Hematopoietic multipotent progenitor cell treated with erythropoietin and hydrocortisone succinate and interleukin-3 and kit ligand, for 8 days (in vitro differentiated cells): ENCODE results near the gene ARHGAP22.

Source experiments
- DNase-seq: peaks from one replicate; pipeline ENCODE4 v3.0.0-alpha.2; 2015

ARHGAP22 gene

DNA sequence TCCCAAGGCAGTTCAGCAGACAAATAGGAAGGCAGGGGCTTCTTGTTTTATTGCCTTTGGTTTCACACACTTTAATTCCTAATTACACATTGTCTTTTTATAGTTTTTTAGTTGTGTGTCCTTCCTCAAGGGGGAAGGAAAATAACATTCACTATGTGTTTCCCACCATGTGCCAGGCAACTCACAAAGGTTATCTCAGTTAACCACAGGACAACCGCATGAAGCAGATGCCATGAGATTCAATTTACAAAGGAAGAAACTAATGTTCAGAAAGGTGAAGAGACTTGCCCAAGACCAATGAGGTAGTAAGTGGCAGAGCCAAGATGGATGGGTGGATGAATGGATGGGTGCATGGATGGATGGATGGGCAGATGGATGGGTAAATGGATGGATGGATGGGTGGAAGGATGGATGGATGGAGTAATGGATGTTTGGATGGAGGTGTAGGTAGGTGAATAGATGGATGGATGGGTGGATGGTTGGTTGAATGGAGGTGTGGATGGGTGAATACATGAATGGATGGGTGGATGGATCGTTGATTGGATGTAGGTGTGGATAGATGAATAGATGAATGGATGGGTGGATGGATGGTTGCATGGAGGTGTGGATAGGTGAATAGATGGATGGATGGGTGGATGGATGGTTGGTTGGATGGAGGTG is 77.9 kb downstream of the ARHGAP22 start:
- no peak for DNase-seq

- DNase-seq = no peak
Observed at GRCh38 chr10:48526011-48526821, 78.7 kb downstream of the ARHGAP22 start.

DNA sequence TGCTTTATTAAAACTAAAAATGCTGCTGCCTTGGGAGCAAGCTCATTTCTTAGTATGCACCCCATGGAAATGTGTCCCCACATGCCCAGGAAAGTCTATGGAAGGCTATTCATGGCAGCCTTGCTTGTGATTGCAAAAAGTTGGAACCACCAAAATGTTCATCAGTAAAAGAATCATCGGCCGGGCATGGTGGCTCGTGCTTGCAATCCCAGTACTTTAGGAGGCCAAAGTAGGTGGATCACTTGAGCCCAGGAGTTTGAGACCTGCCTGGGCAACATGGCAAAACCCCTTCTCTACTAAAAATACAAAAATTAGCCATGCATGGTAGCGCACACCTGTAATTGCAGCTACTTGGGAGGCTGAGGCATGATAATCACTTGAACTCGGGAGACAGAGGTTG is 79.8 kb downstream of the ARHGAP22 start:
- DNase-seq = no peak

DNA sequence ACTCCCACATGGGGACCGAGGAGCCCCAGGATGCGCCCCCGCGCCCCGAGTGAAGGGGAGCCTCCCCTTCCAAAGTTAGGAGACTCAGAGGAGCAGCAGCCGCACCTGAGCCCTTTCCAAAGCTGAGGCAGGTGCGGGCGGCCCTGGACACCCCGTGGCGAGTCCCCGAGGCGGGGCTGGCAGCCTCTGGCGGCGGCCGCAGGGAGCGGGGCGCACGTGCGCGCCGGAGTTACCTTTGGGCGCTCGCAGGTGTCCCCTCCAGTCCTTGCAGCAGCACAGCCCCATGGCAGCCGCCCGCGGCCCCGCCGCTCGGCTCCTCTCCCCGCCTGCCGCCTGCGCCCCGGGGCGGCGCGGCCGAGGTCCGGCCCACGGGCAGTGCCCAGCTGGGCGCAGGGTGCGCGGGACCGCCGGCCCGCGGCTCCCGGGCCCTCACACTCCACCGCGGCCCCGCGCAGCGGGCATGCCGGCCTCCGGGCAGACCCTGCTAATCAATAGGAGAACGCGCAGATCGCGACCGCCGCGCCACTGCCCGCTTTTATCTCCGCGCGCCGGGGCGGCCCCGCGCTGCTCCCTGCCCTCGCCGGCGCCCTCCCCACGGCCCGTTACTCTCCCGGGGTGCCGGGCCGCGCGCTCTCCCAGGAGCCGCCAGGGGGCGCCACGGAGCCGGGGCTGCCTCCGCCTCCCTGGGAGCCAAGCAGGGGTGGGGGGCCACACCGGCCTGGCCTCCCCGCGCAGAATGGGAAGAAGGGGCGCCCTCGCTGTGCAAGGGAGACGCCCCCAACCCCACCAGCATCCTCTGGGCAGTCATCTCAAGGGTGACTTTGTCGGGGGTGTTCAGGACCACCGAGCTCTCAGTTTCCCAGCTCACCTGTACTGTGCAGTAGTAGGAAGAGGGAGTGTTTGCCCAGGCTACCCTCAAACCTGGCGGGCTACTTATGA is 80.8 kb downstream of the ARHGAP22 start:
- peak; percentile 58 for DNase-seq

- peak; percentile 27 for DNase-seq
Observed at GRCh38 chr10:48523212-48523819, 81.6 kb downstream of the ARHGAP22 start.

GRCh38 chr10:48522011-48522765 is 82.7 kb downstream of the ARHGAP22 start:
- DNase-seq = peak; percentile 1

DNA sequence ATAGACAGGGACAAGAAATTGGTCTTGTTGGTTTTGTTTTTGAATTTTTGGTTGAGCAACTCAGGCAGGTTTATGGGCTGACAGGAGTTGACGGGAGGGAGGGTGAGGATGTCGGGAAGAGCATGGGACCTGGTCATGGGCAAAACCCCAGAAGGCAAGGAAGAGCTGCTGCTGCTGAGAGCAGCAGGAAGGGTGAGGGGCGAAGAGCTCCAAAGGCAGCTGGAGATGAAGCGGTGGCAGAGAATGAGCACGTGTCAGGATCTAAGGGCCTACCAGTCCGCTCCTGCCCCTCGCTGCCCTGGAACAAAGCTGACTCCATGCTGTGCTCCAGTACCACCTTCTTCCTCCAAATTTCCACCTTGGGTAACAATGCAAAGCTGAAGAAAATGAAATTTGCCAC is 84.3 kb downstream of the ARHGAP22 start:
- no peak for DNase-seq

GRCh38 chr10:48520184-48520506 is 84.7 kb downstream of the ARHGAP22 start:
- no peak for DNase-seq

- DNase-seq = no peak
Observed at GRCh38 chr10:48519481-48520183, 85.2 kb downstream of the ARHGAP22 start.

DNA sequence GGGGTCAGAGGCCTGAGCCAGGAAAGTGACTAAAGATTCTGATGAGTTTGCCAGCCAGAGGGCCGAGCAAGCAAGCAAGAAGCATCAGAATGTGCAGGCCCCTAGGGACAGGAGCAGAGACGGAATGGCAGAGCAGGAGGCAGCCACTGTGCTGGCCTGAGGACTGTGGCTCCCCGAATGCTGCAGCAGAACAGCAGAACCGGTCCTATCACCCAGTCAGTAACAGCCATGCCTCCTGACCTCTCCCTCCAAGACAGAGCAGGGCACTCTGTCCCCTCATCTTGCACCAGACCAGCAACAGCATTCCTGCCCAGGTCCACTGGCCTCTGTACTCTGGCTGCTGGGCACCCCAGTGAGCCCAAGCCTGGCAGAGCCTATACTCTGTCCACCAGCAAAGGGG is 85.9 kb downstream of the ARHGAP22 start:
- no peak for DNase-seq

DNA sequence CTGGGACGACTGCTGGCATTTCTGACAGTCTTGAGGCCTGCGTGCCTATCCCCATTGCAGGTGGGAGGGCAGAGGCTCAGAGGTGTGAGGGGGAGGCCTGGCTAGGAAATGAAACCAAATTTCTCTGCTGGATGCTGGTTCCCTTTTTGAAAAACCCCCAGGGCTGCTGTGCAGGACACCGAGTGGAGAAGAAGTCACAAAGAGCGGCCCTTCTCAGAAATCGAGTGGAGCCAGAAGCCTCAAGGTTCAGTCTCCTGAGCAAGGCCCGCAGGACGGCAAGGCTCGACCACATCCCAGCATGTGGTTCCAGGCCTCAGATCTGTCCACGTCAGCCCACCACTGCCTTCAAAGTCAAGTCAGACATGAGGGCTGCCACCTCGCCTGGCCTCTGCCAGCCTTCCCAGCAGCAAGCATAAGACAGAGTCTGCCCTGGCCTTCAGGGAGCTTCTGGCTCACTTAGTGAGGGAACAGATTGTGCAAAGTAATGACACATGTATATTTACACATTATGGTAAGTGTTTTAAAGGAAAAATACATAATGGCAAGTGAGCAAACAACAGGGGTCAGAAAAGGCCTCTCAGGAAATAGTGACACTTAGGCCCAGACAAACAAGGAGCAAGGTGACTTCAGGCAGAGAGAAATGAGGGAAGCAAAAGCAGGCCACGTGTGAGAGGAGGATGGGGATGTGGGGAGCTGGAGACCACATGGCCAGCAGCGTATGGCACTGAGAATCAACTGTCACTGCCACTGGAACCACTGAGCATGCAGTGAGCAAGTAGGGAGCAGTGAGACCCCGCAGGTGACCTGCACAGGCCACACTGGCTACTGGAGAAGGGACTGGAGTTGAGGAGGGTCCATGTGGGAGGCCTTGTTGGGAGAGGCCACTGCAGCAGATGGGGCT is 86.7 kb downstream of the ARHGAP22 start:
- DNase-seq = no peak

DNA sequence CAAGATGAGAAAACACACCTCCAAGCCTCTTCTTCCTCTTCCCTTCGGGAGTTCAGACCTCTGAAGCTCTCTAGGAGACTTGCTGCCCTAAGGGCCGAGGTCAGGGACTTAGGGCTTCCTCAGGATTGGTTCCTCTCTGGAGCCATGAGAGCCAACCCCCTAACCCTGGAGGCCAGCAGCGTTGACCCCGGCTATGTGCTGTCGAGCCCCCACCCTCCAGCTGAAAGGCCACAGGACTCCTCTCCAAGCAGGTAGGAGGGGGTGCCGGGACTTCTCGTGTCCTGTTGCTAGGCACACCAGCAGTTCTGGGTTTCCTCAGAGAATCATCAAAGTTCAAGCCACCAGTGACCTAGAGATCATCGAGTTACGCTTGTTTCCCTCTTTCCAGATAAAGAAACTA is 87.4 kb downstream of the ARHGAP22 start:
- no peak for DNase-seq

DNA sequence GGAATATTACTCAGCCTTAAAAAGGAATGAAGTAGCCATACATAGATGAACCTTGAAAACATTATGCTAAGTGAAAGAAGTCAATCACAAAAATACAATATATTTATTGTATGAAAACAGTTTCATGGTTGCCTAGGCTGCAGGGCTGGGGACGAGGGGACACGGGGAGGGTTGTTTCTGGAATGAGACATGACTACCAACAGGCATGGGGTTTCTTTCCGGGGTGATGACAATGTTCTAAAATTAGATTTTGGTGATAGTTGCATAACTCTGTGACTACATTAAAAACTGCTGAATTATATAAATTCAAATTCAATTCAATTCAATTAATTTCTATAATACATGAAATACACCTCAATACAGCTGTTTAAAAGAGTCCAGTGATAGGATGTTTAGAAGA is 88.0 kb downstream of the ARHGAP22 start:
- DNase-seq = no peak

DNA sequence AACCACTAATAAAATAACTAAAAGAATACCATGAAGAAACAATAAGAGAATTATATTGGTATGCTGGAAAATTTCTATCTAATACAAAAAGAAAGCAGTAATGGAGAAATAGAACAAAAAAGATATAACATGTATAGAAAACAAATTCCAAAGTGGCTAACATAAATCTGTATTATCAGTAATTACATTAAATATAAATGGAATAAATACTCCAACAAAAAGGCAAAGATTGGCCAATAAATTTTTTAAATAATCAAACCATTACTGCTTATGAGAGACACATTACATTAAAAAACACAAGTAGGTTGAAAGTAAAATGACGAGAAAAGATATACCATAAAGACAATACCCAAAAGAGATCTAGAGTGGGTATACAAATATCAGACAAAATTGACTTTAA is 90.0 kb downstream of the ARHGAP22 start:
- no peak for DNase-seq

- DNase-seq = no peak
Observed at GRCh38 chr10:48514255-48514654, 90.6 kb downstream of the ARHGAP22 start.

DNA sequence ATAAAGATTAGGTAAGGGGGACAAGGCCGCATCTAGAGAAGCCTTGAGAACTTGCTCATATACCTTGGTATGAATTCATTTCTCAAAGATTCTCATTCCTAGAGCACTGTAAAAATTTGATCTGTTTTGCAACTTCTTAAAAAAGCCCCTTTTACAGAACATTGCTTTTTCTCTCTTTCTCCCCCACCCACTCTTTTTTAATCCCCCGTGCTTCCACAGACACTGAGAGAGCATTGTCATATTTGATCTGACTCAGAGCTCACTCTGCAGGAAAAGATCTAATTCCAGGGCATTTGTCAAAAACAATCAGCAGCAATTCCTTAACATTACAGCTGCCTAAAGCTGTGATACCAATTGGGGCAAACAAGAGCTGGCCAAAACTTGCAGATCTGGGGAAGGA is 92.0 kb downstream of the ARHGAP22 start:
- DNase-seq = no peak

DNA sequence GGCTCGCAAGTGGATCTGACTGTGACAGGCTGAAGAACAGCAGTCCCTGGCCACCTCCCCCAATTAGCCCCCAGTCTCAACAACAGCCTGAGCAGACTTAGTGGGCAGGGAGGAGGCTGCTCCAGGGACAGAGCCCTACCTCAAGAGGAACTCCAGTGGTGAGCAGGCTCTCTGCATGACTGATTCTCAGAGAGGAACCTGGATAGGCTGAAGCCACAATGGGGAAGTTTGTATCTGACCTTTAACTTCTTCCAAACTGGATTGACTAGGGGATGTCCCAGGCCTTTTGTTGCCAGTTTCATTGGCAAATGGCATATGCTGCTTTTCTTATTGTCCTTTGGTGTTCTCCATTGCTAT is 93.0 kb downstream of the ARHGAP22 start:
- DNase-seq = no peak

DNA sequence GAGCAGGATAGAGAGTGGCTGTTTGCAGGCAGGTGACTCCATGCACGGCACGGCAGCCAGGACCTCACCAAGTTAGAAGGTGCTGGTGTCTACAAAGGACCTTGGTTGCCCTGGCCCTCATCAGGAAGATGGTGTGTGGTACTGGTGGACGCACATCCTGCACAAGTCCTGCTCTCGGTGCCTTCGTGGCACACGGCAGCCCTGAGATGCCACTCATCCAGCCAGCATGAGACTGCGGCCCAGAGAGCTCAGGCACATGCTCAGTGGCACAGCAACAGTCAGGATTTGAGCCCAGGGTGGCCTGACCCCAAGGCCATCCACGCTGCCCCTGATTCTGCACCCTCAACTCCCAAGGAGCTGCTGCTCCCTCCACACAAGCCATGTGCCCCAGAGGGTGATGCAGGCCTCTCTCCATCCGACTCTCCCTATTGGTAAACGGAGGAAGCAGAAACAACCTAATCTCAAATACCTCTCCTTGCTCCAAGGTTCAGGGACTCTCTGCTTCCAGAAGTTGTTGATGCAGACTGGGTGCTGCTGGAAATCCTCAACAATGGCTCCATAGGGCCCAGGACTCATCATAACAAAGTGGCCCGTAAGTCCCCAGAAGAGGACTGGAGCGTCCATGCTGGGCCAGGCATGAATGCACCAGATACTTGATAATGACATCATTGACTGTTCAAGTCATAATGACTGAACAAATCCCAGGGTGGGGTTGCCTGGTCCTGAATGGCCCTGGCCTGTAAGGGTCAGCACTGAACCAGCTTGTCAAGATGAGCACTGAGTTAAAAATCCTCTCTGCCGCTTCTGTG is 93.6 kb downstream of the ARHGAP22 start:
- DNase-seq = no peak

- DNase-seq = peak; percentile 49
Observed at GRCh38 chr10:48509974-48510692, 94.7 kb downstream of the ARHGAP22 start.
